HL-60 (cell line): ENCODE data around the gene BUB3.

ENCODE experiments used
- DNase-seq, 2 experiments: peaks; one replicate each; pipeline ENCODE4 v3.0.0-alpha.2; 2010 to 2020; ENCODE audit warnings: low read depth in 1 of 2, low spot score in 1 of 2
- H3K27ac ChIP-seq: fragments of 250-450 bp; sonication (Bioruptor Pico); replicated peaks from 2 replicates; pipeline ENCODE4 v1.5.1; 2020; ENCODE audit warnings: mild to moderate bottlenecking, moderate library complexity
- H3K27me3 ChIP-seq: fragments of 250-450 bp; sonication (Bioruptor Pico); 2 replicates; pipeline ENCODE4 v1.5.1; 2021; ENCODE audit warnings: mild to moderate bottlenecking, moderate library complexity; ENCODE audit not compliant: insufficient read depth, poor library complexity, severe bottlenecking
- H3K4me3 ChIP-seq: replicated peaks from 2 replicates; pipeline ENCODE4 v1.5.1; 2011; ENCODE audit warnings: mild to moderate bottlenecking, control low read depth, low read length; ENCODE audit not compliant: insufficient read depth
- CTCF ChIP-seq: IDR thresholded peaks from one replicate; pipeline ENCODE4 v1.5.1; 2011; ENCODE audit warnings: low read length, control low read depth, inconsistent platforms; ENCODE audit not compliant: insufficient read depth
- GABPA ChIP-seq: IDR thresholded peaks from 2 replicates; pipeline ENCODE4 v1.6.1; 2012; ENCODE audit warnings: low read depth
- POLR2AphosphoS5 ChIP-seq: IDR thresholded peaks from 2 replicates; pipeline ENCODE4 v1.6.1; 2012; ENCODE audit warnings: low read depth
- REST ChIP-seq: IDR thresholded peaks from 2 replicates; pipeline ENCODE4 v1.6.1; 2012; ENCODE audit warnings: low read depth; ENCODE audit not compliant: insufficient replicate concordance
- SPI1 ChIP-seq: IDR thresholded peaks from 2 replicates; pipeline ENCODE4 v1.6.1; 2012; ENCODE audit warnings: low read depth, mild to moderate bottlenecking, borderline replicate concordance

BUB3 gene

GRCh38 chr10:123136806-123137642, 17.2 kb upstream of the BUB3 start:
- Histone ChIP-seq H3K4me3 (no peak overlapping the region; the same call in 1 of the 2 replicates), H3K27ac (no peak overlapping the region)

GRCh38 chr10:123139165-123139520, 15.1 kb upstream of the BUB3 start:
- Histone ChIP-seq H3K4me3 (no peak overlapping the region), H3K27ac (no peak overlapping the region), H3K27me3 (peaks cover 96% of the 10 kb centered on the region)
- no peak for DNase-seq
- TF ChIP-seq SPI1, result no peak
- no peak for TF ChIP-seq CTCF
- TF ChIP-seq REST, result no peak
- TF ChIP-seq GABPA, result no peak
- TF ChIP-seq POLR2AphosphoS5, result no peak

More at GRCh38 chr10:123136806-123137642, 17.2 kb upstream of the BUB3 start:
- DNase-seq, result no peak
- TF ChIP-seq CTCF (no peak), POLR2AphosphoS5 (no peak), GABPA (no peak), SPI1 (no peak), REST (no peak)
- H3K27me3 ChIP-seq, result peaks cover 96% of the 10 kb centered on the region

GRCh38 chr10:123139521-123140163, 14.6 kb upstream of the BUB3 start:
- TF ChIP-seq CTCF, result no peak
- no peak for TF ChIP-seq GABPA
- no peak for TF ChIP-seq POLR2AphosphoS5
- TF ChIP-seq SPI1, result no peak
- TF ChIP-seq REST, result no peak
- no peak for DNase-seq
- H3K27ac ChIP-seq, result no peak overlapping the region
- H3K27me3 ChIP-seq, result peaks cover 96% of the 10 kb centered on the region
- H3K4me3 ChIP-seq, result no peak overlapping the region
